ENCODE results near the gene SGCA. TPM values are rescaled to one million over a fixed set of nuclear protein-coding genes. Genes with fewer than 3 reads are reported as not detected.
A peak's percentile ranks its signal among the peaks of the same experiment; 100 is the strongest.

Gene SGCA
- total and polyA plus RNA-seq, 10 of the 15 experiments (the other 5 are each of a cell fraction or from before 2014, with no cell fraction given) = 0.13 to 2.2 (median 0.50) TPM; not detected in 2

GRCh38 chr17:50205963-50206505 is 40.2 kb downstream of the SGCA start:
- no TSS peak for BruUV-seq (replicated peaks)
- H3K4me3 ChIP-seq = no peak overlapping the region
- RAD21 ChIA-PET (ENCODE audit: unreplicated experiment) = interaction anchor here (1.3 kb wide), 1 partner anchor 66 kb away, joined by 3 read pairs; no protein-coding TSS in a partner anchor
- DNase-seq (ENCODE audit: low read depth, low spot score) = no peak
- TF ChIP-seq CREM (IDR thresholded peaks at IDR 0.05; ENCODE audit: low read depth) (no peak), HDAC2 (IDR thresholded peaks at IDR 0.05) (no peak)
- intact Hi-C loops (cut with micrococcal nuclease; ENCODE audit: unreplicated experiment) = no loop called here
- H4K20me1 ChIP-seq (ENCODE audit: control insufficient read depth, insufficient read depth) = no peaks in the 10 kb centered on the region
- peaks cover 2% of the 10 kb centered on the region for H3K4me1 ChIP-seq (ENCODE audit: control insufficient read depth, insufficient read depth, low read length)
- ATAC-seq = no peak
- no peak overlapping the region for H3K9ac ChIP-seq (ENCODE audit: control insufficient read depth, insufficient read depth, low read length)
- no peak for FAIRE-seq
- SMC1A ChIA-PET (ENCODE audit: uncharacterized antibody, unreplicated experiment) = interaction anchor here (1.1 to 3.3 kb wide), 4 partner anchors 66 to 91 kb away, joined by 3 to 8 read pairs (median 4); no protein-coding TSS in a partner anchor
- POLR2A ChIA-PET = interaction anchor here (0.6 kb wide), 1 partner anchor 12 kb away, joined by 3 read pairs; no protein-coding TSS in a partner anchor
- 35% methylated on average over 7 of the region's 7 CpGs for WGBS (ENCODE audit: insufficient coverage, insufficient replicate concordance, low lambda C conversion rate, missing lambda C conversion rate)
- no peak overlapping the region for H3K27ac ChIP-seq (ENCODE audit: control insufficient read depth, insufficient read depth)
- no peak overlapping the region for H3K4me2 ChIP-seq (ENCODE audit: control insufficient read depth, insufficient read depth)
- peaks cover 14% of the 10 kb centered on the region in 2 experiments for H3K27me3 ChIP-seq (replicated peaks in 1 of 2; ENCODE audit: control insufficient read depth in 2 of 2, insufficient read depth in 2 of 2, low read length in 1 of 2)
- H3K9me3 ChIP-seq (replicated peaks; ENCODE audit: control insufficient read depth, insufficient read depth, low read length) = no peaks in the 10 kb centered on the region
- no peaks in the 10 kb centered on the region for H3K79me2 ChIP-seq (ENCODE audit: control insufficient read depth, insufficient read depth, low read length)
- in situ Hi-C loops (cut with MboI) = loop anchor here (5.0 kb wide), 1 partner anchor 66 kb away; the partner anchor contains the start of gene TMEM92
- CTCF ChIA-PET = interaction anchor here (0.9 to 8.3 kb wide), 4 partner anchors 36 to 89 kb away, joined by 3 to 294 read pairs (median 109); partner anchors contain the start of gene TMEM92
- no peak overlapping the region for H2AFZ ChIP-seq (ENCODE audit: control insufficient read depth, low read depth, low read length)
- no peaks in the 10 kb centered on the region for H3K36me3 ChIP-seq (ENCODE audit: control insufficient read depth in 2 of 2, insufficient read depth in 2 of 2, low read length in 1 of 2)

DNA sequence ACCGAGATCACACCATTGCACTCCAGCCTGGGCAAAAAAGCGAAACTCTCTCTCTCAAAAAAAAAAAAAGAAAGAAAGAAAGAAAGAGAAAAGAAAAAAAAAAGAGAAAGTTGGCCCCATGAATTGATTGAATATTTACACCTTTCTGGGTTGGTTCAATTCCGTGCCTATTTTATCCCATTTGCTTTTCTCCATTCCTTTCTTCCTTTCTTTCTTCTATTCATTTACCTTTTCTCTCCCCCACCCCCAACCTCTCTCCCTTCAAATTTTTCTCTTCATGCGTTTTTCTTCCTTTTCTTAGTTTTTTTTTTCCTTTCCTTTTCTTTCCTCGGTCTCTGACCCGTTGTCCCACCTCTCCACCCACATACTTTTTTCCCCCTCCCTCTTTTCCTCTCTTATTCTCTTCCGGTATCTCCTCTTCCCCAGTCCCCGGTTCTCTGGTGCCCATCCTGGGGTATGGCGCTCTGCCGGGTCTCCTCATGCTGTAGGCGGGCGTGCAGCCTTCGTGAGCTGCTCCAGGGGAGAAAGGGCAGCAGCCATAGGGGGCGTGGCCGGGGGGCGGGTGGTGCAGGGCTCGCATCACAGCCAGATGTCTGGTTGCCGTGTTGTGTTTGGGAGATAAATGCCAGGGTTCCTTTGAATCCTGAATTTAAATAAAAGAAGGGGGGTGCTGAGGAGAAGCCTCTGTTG is 40.9 kb downstream of the SGCA start:
- DNase-seq (ENCODE audit: low read depth, low spot score) (no peak), FAIRE-seq (no peak), ATAC-seq (peak; percentile 49)
- ChIA-PET SMC1A (ENCODE audit: uncharacterized antibody, unreplicated experiment) (interaction anchor here (1.6 to 3.3 kb wide), 2 partner anchors 88 to 90 kb away, joined by 4 to 8 read pairs; no protein-coding TSS in a partner anchor), CTCF (interaction anchor here (7.5 to 8.3 kb wide), 2 partner anchors 70 to 88 kb away, joined by 208 to 294 read pairs; partner anchors contain the start of gene TMEM92), POLR2A (interaction anchor here (0.6 to 0.7 kb wide), 2 partner anchors 11 to 813 kb away, joined by 3 to 5 read pairs; no protein-coding TSS in a partner anchor), RAD21 (ENCODE audit: unreplicated experiment) (no interaction called here)
- TF ChIP-seq ZZZ3 (IDR thresholded peaks at IDR 0.05; ENCODE audit: control insufficient read depth, insufficient read length, low read depth) (no peak), GATAD2B (conservative IDR thresholded peaks at IDR 0.05; ENCODE audit: low read depth) (no peak), STAT1 (conservative IDR thresholded peaks at IDR 0.05) (no peak), RUNX3 (IDR thresholded peaks at IDR 0.05; ENCODE audit: low read length) (no peak), EGR1 (IDR thresholded peaks at IDR 0.05; ENCODE audit: borderline replicate concordance in 1 of 2, low read depth in 2 of 2, low read length in 2 of 2) (no peak), POLR2AphosphoS5 (IDR thresholded peaks at IDR 0.05; ENCODE audit: low read length) (no peak), ZNF24 (IDR thresholded peaks at IDR 0.05) (no peak), PML (IDR thresholded peaks at IDR 0.05; ENCODE audit: low read length) (no peak), ZNF687 (IDR thresholded peaks at IDR 0.05) (no peak)
- no peak overlapping the region for H3K9ac ChIP-seq (ENCODE audit: control insufficient read depth, insufficient read depth, low read length)
- 2% methylated on average over 12 of the region's 18 CpGs for WGBS (ENCODE audit: insufficient coverage, insufficient replicate concordance, low lambda C conversion rate, missing lambda C conversion rate)
- no peaks in the 10 kb centered on the region for H3K79me2 ChIP-seq (ENCODE audit: control insufficient read depth, insufficient read depth, low read length)
- peaks cover 6 to 13% of the 10 kb centered on the region in 2 experiments for H3K27me3 ChIP-seq (replicated peaks in 1 of 2; ENCODE audit: control insufficient read depth in 2 of 2, insufficient read depth in 2 of 2, low read length in 1 of 2)
- no peak overlapping the region for H3K4me3 ChIP-seq
- H3K4me1 ChIP-seq (ENCODE audit: control insufficient read depth, insufficient read depth, low read length) = no peaks in the 10 kb centered on the region
- in situ Hi-C loops (cut with MboI) (loop anchor here (5.0 kb wide), 1 partner anchor 66 kb away; the partner anchor contains the start of gene TMEM92), intact Hi-C loops (cut with micrococcal nuclease; ENCODE audit: unreplicated experiment) (no loop called here)
- H2AFZ ChIP-seq (ENCODE audit: control insufficient read depth, low read depth, low read length) = no peak overlapping the region
- no peaks in the 10 kb centered on the region for H3K36me3 ChIP-seq (ENCODE audit: control insufficient read depth in 2 of 2, insufficient read depth in 2 of 2, low read length in 1 of 2)
- H3K27ac ChIP-seq (ENCODE audit: control insufficient read depth, insufficient read depth) = no peak overlapping the region
- H4K20me1 ChIP-seq (ENCODE audit: control insufficient read depth, insufficient read depth) = no peaks in the 10 kb centered on the region
- H3K9me3 ChIP-seq (replicated peaks; ENCODE audit: control insufficient read depth, insufficient read depth, low read length) = no peaks in the 10 kb centered on the region
- H3K4me2 ChIP-seq (ENCODE audit: control insufficient read depth, insufficient read depth) = no peak overlapping the region
- BruUV-seq (replicated peaks) = no TSS peak

All from GM12878 (cell line).